Duodenal mucosa (tissue), 2 donors: ENCODE data around the gene SEMA4D.

Source experiments
- H3K27ac ChIP-seq: one replicate; pipeline ENCODE4 v1.7.0; 2013; ENCODE audit warnings: low read depth, low read length
- H3K27me3 ChIP-seq, 2 donors: one replicate each; pipeline ENCODE4 v1.7.0; 2013; ENCODE audit warnings: low read length in 2 of 2, control low read depth in 1 of 2; ENCODE audit not compliant: insufficient read depth in 2 of 2, control insufficient read depth in 1 of 2
- H3K36me3 ChIP-seq, 2 donors: one replicate each; pipeline ENCODE4 v1.7.0; 2013; ENCODE audit warnings: low read length in 2 of 2, control low read depth in 1 of 2; ENCODE audit not compliant: insufficient read depth in 2 of 2, control insufficient read depth in 1 of 2
- H3K4me1 ChIP-seq, 2 donors: one replicate each; pipeline ENCODE4 v1.7.0; 2013; ENCODE audit warnings: low read length in 2 of 2, control low read depth in 1 of 2; ENCODE audit not compliant: insufficient read depth in 2 of 2, control insufficient read depth in 1 of 2
- H3K4me3 ChIP-seq, 2 donors: one replicate each; pipeline ENCODE4 v1.7.0; 2013; ENCODE audit warnings: low read length in 2 of 2, low read depth in 1 of 2
- H3K9ac ChIP-seq, 2 donors: one replicate each; pipeline ENCODE4 v1.7.0; 2013; ENCODE audit warnings: low read length in 2 of 2, low read depth in 1 of 2
- H3K9me3 ChIP-seq, 2 donors: one replicate each; pipeline ENCODE4 v1.7.0; 2013; ENCODE audit warnings: low read length in 2 of 2, control low read depth in 1 of 2; ENCODE audit not compliant: control insufficient read depth in 1 of 2

SEMA4D gene

DNA sequence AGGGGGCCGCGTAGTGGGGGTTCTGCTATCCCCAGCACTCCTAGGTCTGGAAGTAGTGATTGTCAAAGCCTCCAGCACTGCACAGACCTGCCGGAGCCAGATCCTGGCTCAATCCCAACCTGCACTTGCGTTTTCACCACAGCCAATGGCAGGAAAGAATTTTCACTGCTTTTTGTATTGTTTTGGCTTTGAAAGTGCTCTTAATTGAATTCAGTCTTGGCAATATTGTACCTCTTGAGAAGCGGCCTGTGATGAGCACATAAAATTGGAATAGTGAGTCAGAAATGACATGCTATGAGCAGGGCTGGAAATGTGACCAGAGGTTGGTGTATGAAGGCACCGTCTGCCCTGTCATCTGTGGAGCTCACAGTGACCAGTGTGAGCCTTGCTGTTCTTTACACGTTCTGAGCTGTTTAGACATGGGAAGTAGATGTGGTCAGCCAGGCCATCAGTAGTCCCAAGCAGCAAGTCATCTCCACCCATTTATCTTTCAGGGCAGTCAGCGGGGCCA is 138.1 kb downstream of the SEMA4D start:
- H3K27ac ChIP-seq: no peak overlapping the region
- H3K4me3 ChIP-seq: no peak overlapping the region
- H3K36me3 ChIP-seq: peaks cover 55 to 74% of the 10 kb centered on the region in 2 donors
- peaks cover 0 to 4% of the 10 kb centered on the region in 2 donors for H3K4me1 ChIP-seq
- H3K27me3 ChIP-seq: no peaks in the 10 kb centered on the region
- H3K9me3 ChIP-seq: no peaks in the 10 kb centered on the region
- H3K9ac ChIP-seq: no peak overlapping the region

DNA sequence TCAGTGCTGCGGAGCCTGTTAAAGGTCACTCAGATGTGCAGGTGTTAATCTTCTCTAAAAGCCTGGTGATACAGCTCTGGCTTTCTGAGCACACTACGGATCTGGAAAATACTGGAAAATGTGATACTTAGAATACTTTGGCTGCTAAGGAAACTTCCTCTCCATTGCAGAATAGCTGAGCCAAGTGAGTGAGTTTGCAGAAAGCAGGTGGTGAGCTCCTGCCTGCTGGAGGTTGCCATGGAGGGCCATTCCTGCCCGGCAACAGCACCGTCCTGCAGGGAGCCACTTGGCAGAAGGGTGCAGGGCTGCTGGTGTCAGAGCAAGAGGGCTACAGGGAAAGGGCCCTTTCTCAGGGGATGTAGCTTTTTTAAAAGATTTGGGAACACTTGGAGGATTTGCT is 138.9 kb downstream of the SEMA4D start:
- Histone ChIP-seq H3K4me1 (peaks cover 0 to 4% of the 10 kb centered on the region in 2 donors), H3K4me3 (no peak overlapping the region), H3K27ac (no peak overlapping the region), H3K9me3 (no peaks in the 10 kb centered on the region), H3K9ac (no peak overlapping the region), H3K27me3 (no peaks in the 10 kb centered on the region), H3K36me3 (peaks cover 63 to 82% of the 10 kb centered on the region in 2 donors)

DNA sequence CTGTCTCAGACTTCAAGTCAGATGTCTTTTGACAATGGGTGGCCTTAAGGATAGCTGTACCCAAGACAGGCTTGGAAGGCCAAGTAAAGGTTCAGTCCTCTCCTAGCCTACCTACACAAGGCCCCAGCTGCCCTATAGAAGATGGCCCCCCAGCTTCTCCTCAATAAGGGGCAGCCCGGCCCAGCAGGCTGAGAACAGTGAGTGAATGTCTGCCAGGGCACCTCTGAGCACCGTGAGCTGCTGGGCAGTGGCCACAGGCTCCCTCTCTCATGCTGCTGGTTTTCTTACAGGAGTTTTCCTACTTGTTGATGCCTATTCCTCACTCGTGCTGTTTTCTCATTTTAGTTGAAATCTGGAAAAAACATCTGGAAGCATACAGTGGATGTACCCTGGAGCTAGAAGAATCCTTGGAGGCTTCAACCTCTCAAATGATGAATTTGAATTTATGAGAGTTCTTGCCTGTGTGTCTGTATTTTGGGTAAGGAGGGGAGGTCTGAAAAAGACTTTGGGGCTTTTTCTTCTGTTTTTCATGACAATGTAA is 139.5 kb downstream of the SEMA4D start:
- no peak overlapping the region for H3K9ac ChIP-seq

DNA sequence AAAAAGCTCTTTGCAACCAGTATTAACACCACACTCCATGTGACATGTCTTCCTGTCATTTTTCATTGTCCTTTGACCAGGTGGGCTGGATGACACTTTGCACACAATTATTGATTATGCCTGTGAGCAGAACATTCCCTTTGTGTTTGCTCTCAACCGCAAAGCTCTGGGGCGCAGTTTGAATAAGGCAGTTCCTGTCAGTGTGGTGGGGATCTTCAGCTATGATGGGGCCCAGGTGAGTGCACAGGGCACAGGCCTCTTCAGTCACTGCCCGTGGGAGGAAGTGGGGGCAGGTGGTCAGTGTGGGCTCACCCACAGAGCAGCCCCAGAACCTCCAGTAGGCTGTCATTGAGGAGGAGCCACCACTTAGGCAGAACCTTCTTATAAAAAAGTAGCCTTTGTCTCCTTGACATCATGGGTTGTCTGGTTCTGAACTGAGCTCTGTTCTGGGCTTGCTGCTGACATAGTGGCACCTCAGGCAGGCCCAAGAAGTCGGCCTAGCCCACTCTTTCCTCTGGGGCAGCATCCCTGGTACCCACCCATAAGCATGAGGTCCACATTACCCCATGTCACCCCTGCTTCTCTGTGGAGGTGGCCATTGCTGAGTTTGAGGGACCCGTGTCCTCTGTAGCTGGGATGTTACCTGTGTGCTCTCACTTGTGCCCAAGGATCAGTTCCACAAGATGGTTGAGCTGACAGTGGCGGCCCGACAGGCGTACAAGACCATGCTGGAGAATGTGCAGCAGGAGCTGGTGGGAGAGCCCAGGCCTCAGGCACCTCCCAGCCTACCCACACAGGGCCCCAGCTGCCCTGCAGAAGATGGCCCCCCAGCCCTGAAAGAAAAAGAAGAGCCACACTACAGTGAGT is 140.3 kb downstream of the SEMA4D start:
- no peak overlapping the region for H3K27ac ChIP-seq
- peaks cover 6 to 13% of the 10 kb centered on the region in 2 donors for H3K4me1 ChIP-seq
- no peaks in the 10 kb centered on the region for H3K9me3 ChIP-seq
- no peak overlapping the region for H3K4me3 ChIP-seq
- peaks cover 73 to 94% of the 10 kb centered on the region in 2 donors for H3K36me3 ChIP-seq
- no peak overlapping the region for H3K9ac ChIP-seq
- H3K27me3 ChIP-seq: no peaks in the 10 kb centered on the region

More for the DNA sequence above, 139.5 kb downstream of the SEMA4D start:
- peaks cover 68 to 88% of the 10 kb centered on the region in 2 donors for H3K36me3 ChIP-seq
- H3K27me3 ChIP-seq: no peaks in the 10 kb centered on the region
- no peak overlapping the region for H3K27ac ChIP-seq
- H3K4me1 ChIP-seq: peaks cover 0 to 5% of the 10 kb centered on the region in 2 donors
- H3K9me3 ChIP-seq: no peaks in the 10 kb centered on the region
- no peak overlapping the region for H3K4me3 ChIP-seq

DNA sequence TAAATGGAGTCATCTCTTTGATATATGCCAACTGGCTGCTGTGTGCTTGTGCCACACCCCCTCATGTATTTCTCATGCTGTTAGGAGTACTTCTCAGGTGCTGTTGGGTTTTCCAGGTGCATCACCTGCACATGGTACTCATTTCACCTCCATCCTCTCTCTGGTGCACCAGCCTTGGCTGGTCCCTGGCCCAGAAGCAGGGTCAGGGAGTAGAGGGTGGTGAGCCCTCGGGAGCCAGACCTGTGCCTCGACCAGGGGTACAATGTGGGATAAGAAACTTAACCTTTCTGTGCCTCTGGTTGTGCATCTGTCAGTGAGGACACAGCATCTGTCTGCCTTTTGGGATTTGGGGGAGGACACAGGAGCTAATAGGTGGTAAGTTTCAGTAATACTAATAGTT is 141.1 kb downstream of the SEMA4D start:
- Histone ChIP-seq H3K36me3 (peaks cover 77 to 92% of the 10 kb centered on the region in 2 donors), H3K27me3 (no peaks in the 10 kb centered on the region), H3K9me3 (no peaks in the 10 kb centered on the region), H3K27ac (no peak overlapping the region), H3K4me1 (peaks cover 12 to 20% of the 10 kb centered on the region in 2 donors), H3K4me3 (no peak overlapping the region), H3K9ac (no peak overlapping the region)

DNA sequence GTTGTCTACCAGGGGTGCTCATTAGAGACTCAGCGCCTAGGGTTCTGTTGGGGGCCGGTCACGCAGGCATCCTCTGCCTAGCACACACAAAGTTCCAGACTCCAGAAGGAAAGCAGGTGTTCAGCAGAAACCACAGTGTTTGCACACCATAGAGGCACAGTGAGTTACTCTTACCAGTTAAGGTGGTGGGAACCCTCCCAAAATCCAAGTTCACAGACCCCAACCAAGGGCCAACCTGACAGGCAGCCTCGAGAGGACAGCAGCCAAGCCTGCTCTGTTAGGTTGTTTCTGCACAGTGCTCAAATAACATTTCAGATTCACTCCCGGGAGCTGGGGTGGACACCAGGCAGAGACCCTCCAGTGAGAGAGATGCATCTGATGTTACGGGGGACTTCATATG is 143.4 kb downstream of the SEMA4D start:
- Histone ChIP-seq H3K4me1 (peaks cover 12 to 16% of the 10 kb centered on the region in 2 donors), H3K9ac (no peak overlapping the region), H3K4me3 (no peak overlapping the region), H3K27ac (no peak overlapping the region), H3K36me3 (peaks cover 77 to 94% of the 10 kb centered on the region in 2 donors), H3K27me3 (no peaks in the 10 kb centered on the region), H3K9me3 (no peaks in the 10 kb centered on the region)

DNA sequence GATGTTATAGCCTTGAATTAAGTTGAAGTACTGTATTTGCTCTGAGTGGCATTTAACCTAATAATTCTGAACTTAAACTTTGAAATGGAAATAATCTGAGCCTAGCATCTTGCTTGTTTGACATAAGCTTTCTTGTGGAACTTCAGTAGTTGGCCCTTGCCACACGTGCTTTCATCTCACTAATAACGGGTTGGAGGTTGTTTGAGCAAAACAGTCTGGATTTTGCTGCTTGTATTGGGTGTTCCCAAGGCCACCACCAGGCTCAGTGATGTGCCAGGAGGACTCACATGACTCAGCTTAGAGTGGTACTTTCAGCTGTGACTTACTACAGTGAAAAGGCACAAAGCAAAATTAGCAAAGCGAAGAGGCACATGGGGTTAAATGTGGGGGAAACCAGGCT is 143.9 kb downstream of the SEMA4D start:
- Histone ChIP-seq H3K4me3 (no peak overlapping the region), H3K9me3 (no peaks in the 10 kb centered on the region), H3K27me3 (no peaks in the 10 kb centered on the region), H3K9ac (no peak overlapping the region), H3K27ac (no peak overlapping the region), H3K36me3 (peaks cover 78 to 96% of the 10 kb centered on the region in 2 donors), H3K4me1 (peaks cover 12 to 16% of the 10 kb centered on the region in 2 donors)

DNA sequence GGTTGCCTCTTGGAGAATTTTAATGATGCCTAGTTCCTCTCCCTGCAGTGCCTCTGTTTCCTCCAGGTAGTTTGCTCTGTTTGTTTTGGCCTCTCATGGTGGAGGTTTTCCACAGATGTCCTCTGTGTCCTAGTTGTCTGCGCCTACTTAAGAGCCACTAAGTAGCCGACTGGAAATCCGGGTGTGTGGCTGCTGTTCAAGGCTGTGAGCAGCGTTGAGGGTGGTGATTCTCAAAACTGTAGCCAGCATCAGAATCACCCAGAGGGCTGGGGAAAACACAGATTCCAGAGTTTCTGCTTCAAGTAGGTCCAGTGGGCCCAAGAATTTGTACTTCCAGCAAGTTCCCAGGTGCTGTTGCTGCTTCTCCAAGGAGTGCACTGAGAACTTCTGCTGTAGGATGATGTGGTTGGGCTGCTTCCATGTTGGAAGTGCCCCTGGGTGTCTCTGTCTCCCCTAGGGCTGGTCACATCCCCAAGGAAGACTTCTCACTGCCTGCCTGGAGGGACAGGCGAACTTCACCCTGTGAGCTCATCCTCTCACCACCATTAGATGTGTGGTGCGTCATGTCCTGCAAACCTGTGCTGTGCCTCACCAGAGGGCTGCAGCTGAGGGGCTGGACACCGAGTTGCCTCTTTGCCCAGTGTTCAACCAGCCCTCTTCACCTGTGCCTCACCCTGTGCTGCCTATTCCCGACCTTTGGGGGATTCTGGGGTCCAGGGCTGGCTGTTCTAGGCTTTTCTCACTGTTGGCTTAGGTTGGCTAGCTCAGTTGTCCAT is 144.9 kb downstream of the SEMA4D start:
- Histone ChIP-seq H3K36me3 (peaks cover 78 to 96% of the 10 kb centered on the region in 2 donors), H3K4me3 (no peak overlapping the region), H3K27ac (no peak overlapping the region), H3K4me1 (peaks cover 12 to 16% of the 10 kb centered on the region in 2 donors), H3K9me3 (no peaks in the 10 kb centered on the region), H3K27me3 (no peaks in the 10 kb centered on the region), H3K9ac (no peak overlapping the region)

DNA sequence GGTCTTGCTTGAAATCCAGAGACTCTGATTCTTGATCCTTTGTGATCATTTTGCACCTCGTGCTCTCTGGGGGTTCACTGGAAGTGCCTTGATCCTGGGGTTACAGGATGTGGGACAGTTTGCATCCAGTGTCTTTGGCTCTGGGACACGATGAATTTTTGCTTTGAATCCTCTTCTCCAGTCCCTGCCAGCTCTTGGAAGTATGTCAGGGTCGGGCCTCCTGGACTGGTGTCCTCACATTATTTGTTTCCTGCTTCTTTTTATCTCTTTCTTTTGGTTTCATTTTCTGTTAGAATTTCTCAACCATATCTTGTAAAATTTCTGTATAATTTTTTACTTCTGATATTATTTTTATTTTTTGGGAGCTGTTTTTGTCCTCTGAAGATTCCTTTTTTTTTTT is 145.5 kb downstream of the SEMA4D start:
- H3K4me3 ChIP-seq: no peak overlapping the region
- no peaks in the 10 kb centered on the region for H3K9me3 ChIP-seq
- H3K36me3 ChIP-seq: peaks cover 77 to 96% of the 10 kb centered on the region in 2 donors
- H3K9ac ChIP-seq: no peak overlapping the region
- H3K27ac ChIP-seq: no peak overlapping the region
- H3K27me3 ChIP-seq: no peaks in the 10 kb centered on the region
- H3K4me1 ChIP-seq: peaks cover 12 to 16% of the 10 kb centered on the region in 2 donors
